H1 (cell line): ENCODE results near the gene COQ10B. TPM values are rescaled to one million over a fixed set of nuclear protein-coding genes. Genes with fewer than 3 reads are reported as not detected.

Experiments
- CTCF ChIA-PET: fragments of 300-600 bp; sonication (Branson Sonifier 250); formaldehyde crosslinking; loops from one replicate; lab custom pipeline; 2021; ENCODE audit not compliant: partially characterized antibody; lab: Charles Lee
- POLR2A ChIA-PET: fragments of 300-600 bp; sonication (Branson Sonifier 250); formaldehyde crosslinking; loops from one replicate; lab custom pipeline; 2021; ENCODE audit warnings: inconsistent platforms; ENCODE audit not compliant: partially characterized antibody; lab: Charles Lee
- DNase-seq, 2 experiments: peaks; one replicate each; pipeline versions ENCODE4 v3.0.0 to v3.0.0-alpha.2; 2010 to 2022; ENCODE audit warnings: low spot score in 2 of 2, low read depth in 1 of 2, mixed read lengths in 1 of 2
- FAIRE-seq: peaks from 2 replicates; lab custom pipeline; 2011; peaks lifted over from hg19 to GRCh38; lab: Jason Lieb, UNC
- H2AFZ ChIP-seq: 2 replicates; pipeline ENCODE4 v1.8.1; 2012; ENCODE audit warnings: low read length, inconsistent platforms
- H2AK5ac ChIP-seq: 2 replicates; pipeline ENCODE4 v1.6.1; 2013; ENCODE audit warnings: low read depth, low read length
- H2BK120ac ChIP-seq: replicated peaks from 2 replicates; pipeline ENCODE3; 2013; ENCODE audit warnings: low read depth, low read length, inconsistent platforms
- H2BK12ac ChIP-seq: 2 replicates; pipeline ENCODE4 v1.6.1; 2013; ENCODE audit warnings: low read depth, low read length
- H2BK15ac ChIP-seq: 2 replicates; pipeline ENCODE4 v1.6.1; 2013; ENCODE audit warnings: low read length
- H2BK20ac ChIP-seq: 2 replicates; pipeline ENCODE4 v1.6.1; 2013; ENCODE audit warnings: low read length
- H2BK5ac ChIP-seq: 2 replicates; pipeline ENCODE4 v1.6.1; 2013; ENCODE audit warnings: low read depth, low read length
- H3K14ac ChIP-seq: 2 replicates; pipeline ENCODE4 v1.6.1; 2013; ENCODE audit warnings: inconsistent platforms; ENCODE audit not compliant: insufficient read length
- H3K18ac ChIP-seq: 2 replicates; pipeline ENCODE4 v1.6.1; 2013; ENCODE audit warnings: low read length; ENCODE audit errors: extremely low read depth
- H3K23ac ChIP-seq: 2 replicates; pipeline ENCODE4 v1.6.1; 2013; ENCODE audit warnings: inconsistent platforms; ENCODE audit not compliant: insufficient read length
- H3K23me2 ChIP-seq: 2 replicates; pipeline ENCODE4 v1.6.1; 2013; ENCODE audit warnings: low read depth, low read length
- H3K27ac ChIP-seq: 2 replicates; pipeline ENCODE4 v1.6.1; 2011; ENCODE audit warnings: low read depth, low read length, inconsistent platforms
- H3K27me3 ChIP-seq, 4 experiments: replicated peaks in 1 of 4; 1 replicate in 1 of 4; 2 replicates in 3 of 4; pipeline versions ENCODE4 v1.6.1 to v1.8.1; 2011 to 2013; ENCODE audit warnings: low read length in 3 of 4, mild to moderate bottlenecking in 3 of 4, inconsistent platforms in 2 of 4, mixed read lengths in 2 of 4, moderate library complexity in 1 of 4; ENCODE audit not compliant: control insufficient read depth in 3 of 4, insufficient read depth in 3 of 4; ENCODE audit errors: extremely low read depth in 1 of 4
- H3K36me3 ChIP-seq, 4 experiments: 2 replicates each; pipeline versions ENCODE4 v1.6.1 to v1.8.1; 2011 to 2013; ENCODE audit warnings: mild to moderate bottlenecking in 4 of 4, low read length in 3 of 4, moderate library complexity in 2 of 4, control low read depth in 1 of 4, inconsistent platforms in 1 of 4; ENCODE audit not compliant: insufficient read depth in 4 of 4, control insufficient read depth in 2 of 4
- H3K4ac ChIP-seq: replicated peaks from 2 replicates; pipeline ENCODE3; 2013; ENCODE audit warnings: low read length, low read depth, mixed read lengths, inconsistent platforms; ENCODE audit not compliant: insufficient read length
- H3K4me1 ChIP-seq, 4 experiments: replicated peaks in 1 of 4; 1 replicate in 1 of 4; 2 replicates in 3 of 4; pipeline versions ENCODE4 v1.6.1 to v1.8.1; 2011 to 2013; ENCODE audit warnings: low read length in 3 of 4, inconsistent platforms in 2 of 4, mixed read lengths in 1 of 4; ENCODE audit not compliant: insufficient read depth in 4 of 4, control insufficient read depth in 3 of 4
- H3K4me2 ChIP-seq, 2 experiments: 2 replicates each; pipeline versions ENCODE4 v1.6.1 to v1.8.1; 2011 to 2013; ENCODE audit warnings: low read depth in 2 of 2, low read length in 2 of 2, control low read depth in 1 of 2, inconsistent platforms in 1 of 2, mild to moderate bottlenecking in 1 of 2; ENCODE audit not compliant: insufficient read depth in 1 of 2
- H3K4me3 ChIP-seq, 4 experiments: fragments of 200-600, 300-600 bp in 1 of 4; sonication (generic), shearing (Covaris generic), sonication (Bioruptor Twin) in 1 of 4; 2 replicates each; pipeline versions ENCODE4 v1.5.1 to v1.8.1; 2011 to 2016; ENCODE audit warnings: low read length in 4 of 4, low read depth in 3 of 4, control low read depth in 2 of 4, inconsistent platforms in 2 of 4, mild to moderate bottlenecking in 2 of 4, mixed read lengths in 1 of 4, moderate library complexity in 1 of 4; ENCODE audit not compliant: insufficient read depth in 2 of 4; ENCODE audit errors: extremely low read depth in 1 of 4
- H3K56ac ChIP-seq: replicated peaks from 2 replicates; pipeline ENCODE3; 2013; ENCODE audit warnings: low read depth, mild to moderate bottlenecking, mixed read lengths, low read length, inconsistent platforms; ENCODE audit not compliant: insufficient read length
- H3K79me1 ChIP-seq: 2 replicates; pipeline ENCODE4 v1.6.1; 2013; ENCODE audit warnings: low read depth, low read length, control low read depth
- H3K79me2 ChIP-seq, 2 experiments: 2 replicates each; pipeline versions ENCODE4 v1.6.1 to v1.8.1; 2012 to 2013; ENCODE audit warnings: low read length in 2 of 2, mild to moderate bottlenecking in 2 of 2, inconsistent platforms in 1 of 2; ENCODE audit not compliant: insufficient read depth in 2 of 2, control insufficient read depth in 1 of 2
- H3K9ac ChIP-seq, 4 experiments: replicated peaks in 1 of 4; 1 replicate in 1 of 4; 2 replicates in 3 of 4; pipeline versions ENCODE4 v1.6.1 to v1.8.1; 2011 to 2013; ENCODE audit warnings: low read depth in 3 of 4, low read length in 3 of 4, control low read depth in 2 of 4, mild to moderate bottlenecking in 2 of 4, moderate library complexity in 2 of 4, inconsistent platforms in 1 of 4; ENCODE audit errors: extremely low read depth in 1 of 4
- H3K9me3 ChIP-seq, 2 experiments: 2 replicates each; pipeline versions ENCODE4 v1.6.1 to v1.8.1; 2012 to 2013; ENCODE audit warnings: mild to moderate bottlenecking in 2 of 2, moderate library complexity in 2 of 2, control low read depth in 1 of 2, inconsistent platforms in 1 of 2, low read depth in 1 of 2, low read length in 1 of 2, mixed read lengths in 1 of 2; ENCODE audit not compliant: insufficient read depth in 2 of 2
- H4K20me1 ChIP-seq, 2 experiments: replicated peaks in 1 of 2; 2 replicates each; pipeline versions ENCODE3 to v1.8.1; 2011 to 2013; ENCODE audit warnings: inconsistent platforms in 2 of 2, low read length in 2 of 2, mild to moderate bottlenecking in 1 of 2; ENCODE audit not compliant: insufficient read depth in 2 of 2, control insufficient read depth in 1 of 2
- H4K5ac ChIP-seq: 2 replicates; pipeline ENCODE4 v1.6.1; 2013; ENCODE audit warnings: low read length, low read depth, mixed read lengths, inconsistent platforms; ENCODE audit not compliant: insufficient read length
- H4K8ac ChIP-seq: 2 replicates; pipeline ENCODE4 v1.8.0; 2013; ENCODE audit warnings: mild to moderate bottlenecking, moderate library complexity, low read length, inconsistent platforms; ENCODE audit not compliant: insufficient read depth; ENCODE audit errors: extremely low read depth
- H4K91ac ChIP-seq: replicated peaks from 2 replicates; pipeline ENCODE3; 2013; ENCODE audit warnings: low read length, mixed read lengths, inconsistent platforms; ENCODE audit not compliant: insufficient read length
- ATF2 ChIP-seq: IDR thresholded peaks from 2 replicates; pipeline ENCODE4 v1.6.1; 2012; ENCODE audit warnings: low read length, inconsistent platforms
- CBX5 ChIP-seq: fragments of 300-800, 300-1000 bp; sonication (generic); IDR thresholded peaks from 2 replicates; pipeline ENCODE4 v1.7.1; 2016; ENCODE audit warnings: antibody characterized with exemption, low read length, low read depth
- SIN3A ChIP-seq, 2 experiments: IDR thresholded peaks in 1 of 2; conservative IDR thresholded peaks in 1 of 2; 2 replicates each; pipeline ENCODE4 v1.6.1; 2011 to 2012; ENCODE audit warnings: low read length in 2 of 2, improper control_type of control experiment in 1 of 2, low read depth in 1 of 2, mild to moderate bottlenecking in 1 of 2
- SIX5 ChIP-seq: IDR thresholded peaks from 2 replicates; pipeline ENCODE4 v1.6.1; 2011; ENCODE audit warnings: mild to moderate bottlenecking, low read depth, low read length
- SRF ChIP-seq: IDR thresholded peaks from 2 replicates; pipeline ENCODE4 v1.6.1; 2011; ENCODE audit warnings: mild to moderate bottlenecking, low read depth, low read length, moderate library complexity
- SUZ12 ChIP-seq: fragments of 200-600 bp; sonication (generic); IDR thresholded peaks from 2 replicates; pipeline ENCODE4 v1.6.1; 2012; ENCODE audit warnings: mild to moderate bottlenecking, inconsistent platforms, low read length, moderate library complexity, mixed read lengths
- YY1 ChIP-seq: IDR thresholded peaks from 2 replicates; pipeline ENCODE4 v1.6.1; 2011; ENCODE audit warnings: low read depth, mild to moderate bottlenecking, low read length
- WGBS, 2 experiments: shearing (Covaris generic) in 1 of 2; methylation state at CpG; one replicate each; pipeline versions ENCODE4 v1.1.6 to v1.1.7; 2013 to 2015; ENCODE audit warnings: low lambda C conversion rate in 2 of 2, mixed read lengths in 2 of 2, inconsistent platforms in 1 of 2, low coverage in 1 of 2, missing lambda C conversion rate in 1 of 2; ENCODE audit not compliant: insufficient replicate concordance in 2 of 2, insufficient coverage in 1 of 2, insufficient read length in 1 of 2; ENCODE audit errors: extremely low coverage in 1 of 2, missing lambda C conversion rate in 1 of 2; 5-methylcytosine and 5-hydroxymethylcytosine counted together
- polyA plus RNA-seq, 7 experiments: library from polyadenylated mRNA; depleted of rRNA in 3 of 7; stranded (reverse) in 5 of 7; unstranded in 2 of 7; fragments of >200 nt in 5 of 7; fragments of 200-250 nt in 2 of 7; gene quantifications; 1 replicate in 5 of 7; 2 replicates in 1 of 7; 4 replicates in 1 of 7; pipeline versions ENCODE4 v1.2.1 to v1.2.3, GENCODE V29; 2011 to 2013; ENCODE audit warnings: missing spikeins in 2 of 7, mixed read lengths in 2 of 7
- total RNA-seq: library from RNA; stranded (reverse); fragmentation: NEBNext Ultra II Directional; extraction: Animal tissue kit (Norgen Biotek cat#: 25700); gene quantifications from 2 replicates; pipeline ENCODE4 v1.2.1, GENCODE V29; 2021

COQ10B gene
- total and polyA plus RNA-seq, 2 of the 8 experiments (the other 6 are each of a cell fraction or from before 2014, with no cell fraction given), result 1.9 to 17.3 TPM

DNA sequence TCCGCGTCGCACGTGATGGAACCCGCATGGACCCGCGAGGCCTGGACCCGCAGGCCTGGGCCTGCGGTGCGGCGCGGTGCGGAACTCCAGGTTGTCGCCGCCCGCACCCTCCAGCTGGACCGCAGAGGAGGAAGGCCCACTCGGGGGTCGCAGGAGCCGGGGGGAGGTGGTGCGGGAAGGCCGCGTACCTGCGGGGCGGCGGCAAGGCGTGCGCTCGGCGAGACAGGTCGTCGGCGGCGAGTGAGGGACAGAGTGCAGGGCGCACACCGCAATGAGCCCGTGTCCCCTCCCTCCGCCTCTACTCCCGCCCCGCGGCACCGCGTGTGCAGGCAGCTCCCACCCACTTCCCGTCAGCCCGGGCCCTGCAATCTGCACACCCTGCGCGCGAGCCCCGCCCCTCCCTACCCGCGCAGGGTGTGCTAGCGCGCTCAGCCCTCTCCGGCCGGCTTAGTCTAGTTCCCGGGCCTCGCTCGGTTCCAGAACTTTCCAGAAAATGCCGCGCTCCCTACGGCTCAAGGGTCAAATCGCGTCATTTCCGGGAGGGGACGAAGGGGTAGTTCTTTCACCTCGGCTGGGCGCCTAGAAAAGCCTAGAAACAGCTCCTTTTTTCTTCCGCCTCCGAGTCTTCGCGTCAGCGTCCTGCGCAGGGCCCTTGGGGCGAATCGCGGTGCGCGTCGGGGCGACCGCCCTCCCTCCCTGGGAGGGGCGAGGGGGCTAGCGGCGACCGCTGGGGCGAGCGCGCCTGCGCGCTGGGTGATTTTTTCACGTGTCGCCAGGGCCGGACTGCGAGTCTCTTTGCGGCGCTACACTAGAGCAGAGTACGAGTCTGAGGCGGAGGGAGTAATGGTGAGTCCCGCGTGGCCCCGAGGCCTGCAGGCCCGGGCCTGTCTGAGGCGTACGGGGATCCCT lies 46.5 kb downstream of the COQ10B start, which contains the start of the genes HSPD1 and HSPE1:
HSPD1 (minus strand) TSS at position 247 of the 909 bp plus-strand sequence. CDS start 992 bp downstream, outside the sequence.
HSPE1 (plus strand) TSS at position 786 of the 909 bp plus-strand sequence; CDS start at position 844, 58 bp downstream.
- FAIRE-seq, result no peak
- H4K20me1 ChIP-seq, result peaks cover 11 to 21% of the 10 kb centered on the region in 2 experiments
- TF ChIP-seq SUZ12 (no peak), YY1 (peak; percentile 66; the same call in 1 of the 2 replicates), SIX5 (0 out of 2 replicates have a peak, but pooled peaks have one; percentile 7), CBX5 (no peak), ATF2 (no peak; the same call in 1 of the 2 replicates), SRF (0 out of 2 replicates have a peak, but pooled peaks have one; percentile 1), SIN3A (conservative IDR thresholded peaks at IDR 0.05 in 1 of 2, IDR thresholded peaks at IDR 0.05 in 1 of 2; ENCODE audit: low read depth in 1 of 2, low read length in 2 of 2) (peak; percentile 71 to 78; a peak in 3 of 4 replicates)

More for the DNA sequence above, 46.5 kb downstream of the COQ10B start, which contains the start of the genes HSPD1 and HSPE1:
- no peaks in the 10 kb centered on the region for H3K9me3 ChIP-seq
- H4K8ac ChIP-seq, result peak within 1 kb of the TSS; percentile 96
- peak within 1 kb of the TSS; percentile 61 to 66 for H3K4me2 ChIP-seq
- H3K23me2 ChIP-seq, result peaks cover 4% of the 10 kb centered on the region; the same call in 1 of the 2 replicates
- peak within 1 kb of the TSS; percentile 81 for H4K91ac ChIP-seq
- peak within 1 kb of the TSS; percentile 93 for H2BK5ac ChIP-seq
- H3K18ac ChIP-seq, result peak within 1 kb of the TSS; percentile 86
- H2BK15ac ChIP-seq, result no peak within 1 kb of the TSS
- H2AFZ ChIP-seq, result no peak within 1 kb of the TSS
- 0 out of 2 replicates have a peak, but pooled peaks cover 2% of the 10 kb centered on the region for H3K79me1 ChIP-seq
- H4K5ac ChIP-seq, result peak within 1 kb of the TSS; percentile 75
- H3K23ac ChIP-seq, result no peak within 1 kb of the TSS
- no peak within 1 kb of the TSS; the same call in none of the 2 replicates for H2BK12ac ChIP-seq
- 2% methylated on average over 72 of the region's 104 CpGs; no CpG with 5 or more reads in 1 of the 2 experiments for WGBS, 2 experiments
- 0 out of 2 replicates have a peak within 1 kb of the TSS, but pooled peaks have one; percentile 67 for H2AK5ac ChIP-seq
- POLR2A ChIA-PET, result interaction anchor here (0.7 to 15.2 kb wide), 39 partner anchors 7 to 287 kb away, joined by 3 to 270 read pairs (median 5); partner anchors contain the start of genes COQ10B, MARS2, MOB4 and RFTN2
- peak within 1 kb of the TSS; percentile 83 for H3K56ac ChIP-seq
- H3K79me2 ChIP-seq, result peaks cover 50 to 90% of the 10 kb centered on the region in 2 experiments
- H3K27ac ChIP-seq, result peak within 1 kb of the TSS; percentile 92
- H3K4me3 ChIP-seq, result peak within 1 kb of the TSS; percentile 85 to 94 (median 90)
- H3K9ac ChIP-seq, result peak within 1 kb of the TSS; percentile 80 to 99 (median 88)
- peaks cover 2 to 7% (median 4%) of the 10 kb centered on the region in 4 experiments; a peak in 5 of 7 replicates for H3K4me1 ChIP-seq
- peak within 1 kb of the TSS; percentile 13; the same call in 1 of the 2 replicates for H2BK20ac ChIP-seq
- H2BK120ac ChIP-seq, result no peak within 1 kb of the TSS
- H3K27me3 ChIP-seq, result no peaks in the 10 kb centered on the region
- H3K4ac ChIP-seq, result peak within 1 kb of the TSS; percentile 94
- no peak within 1 kb of the TSS for H3K14ac ChIP-seq
- DNase-seq, result peak; percentile 95 to 96
- peaks cover 18 to 76% (median 45%) of the 10 kb centered on the region in 4 experiments for H3K36me3 ChIP-seq
- CTCF ChIA-PET, result interaction anchor here (1.1 to 1.6 kb wide), 4 partner anchors 8 to 116 kb away, joined by 3 to 5 read pairs (median 4); no protein-coding TSS in a partner anchor
